Fibroblast of skin of back (primary cell): ENCODE data around the gene OLA1. TPM values are rescaled to one million over a fixed set of nuclear protein-coding genes. Genes with fewer than 3 reads are reported as not detected.
"Not testable (repeated sequence)": the region's sequence is repeated elsewhere in the genome, so short reads cannot be mapped to it uniquely, and the experiment has no call there.

Experiments
- DNase-seq: peaks from one replicate; pipeline ENCODE4 v3.0.0-alpha.2; 2013
- polyA plus RNA-seq, 2 experiments: library from polyadenylated mRNA; unstranded; fragments of 120-200 nt; gene quantifications; one replicate each; pipeline ENCODE4 v1.2.1, GENCODE V29; 2013; ENCODE audit not compliant: insufficient read length in 2 of 2

OLA1 gene
- 106 TPM for polyA plus RNA-seq (2013, experiment 1 of 2; ENCODE audit: insufficient read length)
- 94.2 TPM for polyA plus RNA-seq (2013, experiment 2 of 2; ENCODE audit: insufficient read length)

GRCh38 chr2:174248187-174248997, at the start of gene OLA1:
Gene OLA1, minus strand, starts transcription at chr2:174248532. Its CDS starts 1,717 bp downstream, at chr2:174246815.
- DNase-seq, result peak; percentile 95

- no peak for DNase-seq
These were observed 44.6 kb upstream of the OLA1 start for GRCh38 chr2:174292908-174293307.

GRCh38 chr2:174286172-174286571, 37.8 kb upstream of the OLA1 start:
- DNase-seq, result no peak

- DNase-seq, result no peak
These were observed 34.1 kb upstream of the OLA1 start for GRCh38 chr2:174282441-174282840.

GRCh38 chr2:174281736-174282135, 33.4 kb upstream of the OLA1 start:
- no peak for DNase-seq

GRCh38 chr2:174280596-174280995, 32.3 kb upstream of the OLA1 start:
- DNase-seq, result no peak

- not testable (repeated sequence) for DNase-seq
These were observed 21.9 kb upstream of the OLA1 start for GRCh38 chr2:174270263-174270662.

- no peak for DNase-seq
These were observed 18.0 kb upstream of the OLA1 start for GRCh38 chr2:174266288-174266687.

- peak; percentile 72 for DNase-seq
These were observed 15.7 kb upstream of the OLA1 start for GRCh38 chr2:174263997-174264396.

GRCh38 chr2:174259981-174260380, 11.6 kb upstream of the OLA1 start:
- peak; percentile 20 for DNase-seq

GRCh38 chr2:174254267-174254666, 5.9 kb upstream of the OLA1 start:
- DNase-seq, result no peak

- DNase-seq, result no peak
These were observed 763 bp upstream of the OLA1 start for GRCh38 chr2:174248998-174249592.

- DNase-seq, result no peak
These were observed 702 bp downstream of the OLA1 start for GRCh38 chr2:174247474-174248186.

GRCh38 chr2:174246944-174247381, 1.4 kb downstream of the OLA1 start:
- no peak for DNase-seq

- DNase-seq, result not testable (repeated sequence)
These were observed 2.7 kb downstream of the OLA1 start for GRCh38 chr2:174245628-174246027.

GRCh38 chr2:174245065-174245464, 3.3 kb downstream of the OLA1 start:
- DNase-seq, result no peak

- no peak for DNase-seq
These were observed 4.5 kb downstream of the OLA1 start for GRCh38 chr2:174243812-174244211.

- DNase-seq, result no peak
These were observed 8.2 kb downstream of the OLA1 start for GRCh38 chr2:174240097-174240496.

- DNase-seq, result no peak
These were observed 11.9 kb downstream of the OLA1 start for GRCh38 chr2:174236429-174236828.

- DNase-seq, result peak; percentile 13
These were observed 12.7 kb downstream of the OLA1 start for GRCh38 chr2:174235680-174236079.

GRCh38 chr2:174233771-174234275, 14.5 kb downstream of the OLA1 start:
- DNase-seq, result no peak

GRCh38 chr2:174227748-174228147, 20.6 kb downstream of the OLA1 start:
- DNase-seq, result no peak

GRCh38 chr2:174224665-174225288, 23.6 kb downstream of the OLA1 start:
- DNase-seq, result no peak
